Fibroblast of lung (primary cell): ENCODE measurements around the gene NTNG1. TPM values are rescaled to one million over a fixed set of nuclear protein-coding genes. Genes with fewer than 3 reads are reported as not detected.

ENCODE experiments used
- DNase-seq, 2 donors: peaks; one replicate each; pipeline versions ENCODE4 v3.0.0 to v3.0.0-alpha.2; 2010; ENCODE audit warnings: low read depth in 2 of 2
- H2AFZ ChIP-seq: 2 replicates; pipeline ENCODE4 v1.5.1; 2012; ENCODE audit warnings: low read length, control low read depth, inconsistent platforms
- H3K27ac ChIP-seq: 2 replicates; pipeline ENCODE4 v1.5.1; 2011; ENCODE audit warnings: low read length, control low read depth; ENCODE audit not compliant: insufficient read depth
- H3K27me3 ChIP-seq: 2 replicates; pipeline ENCODE4 v1.5.1; 2011; ENCODE audit warnings: mild to moderate bottlenecking, low read length; ENCODE audit not compliant: control insufficient read depth, insufficient read depth
- H3K36me3 ChIP-seq: 2 replicates; pipeline ENCODE4 v1.5.1; 2011; ENCODE audit warnings: low read length; ENCODE audit not compliant: control insufficient read depth, insufficient read depth
- H3K4me1 ChIP-seq: 2 replicates; pipeline ENCODE4 v1.5.1; 2011; ENCODE audit warnings: low read length; ENCODE audit not compliant: control insufficient read depth, insufficient read depth; ENCODE audit errors: extremely low read depth
- H3K4me2 ChIP-seq: 2 replicates; pipeline ENCODE4 v1.5.1; 2011; ENCODE audit warnings: low read length, control low read depth; ENCODE audit not compliant: insufficient read depth; ENCODE audit errors: extremely low read depth
- H3K4me3 ChIP-seq, 4 experiments: fragments of 200-600 bp in 1 of 4; sonication (generic) in 1 of 4; replicated peaks in 1 of 4; 2 replicates each; pipeline ENCODE4 v1.5.1; 2011 to 2016; ENCODE audit warnings: low read length in 4 of 4, low read depth in 3 of 4, mild to moderate bottlenecking in 3 of 4, control low read depth in 2 of 4, inconsistent platforms in 1 of 4, mixed read lengths in 1 of 4; ENCODE audit not compliant: insufficient read depth in 1 of 4; ENCODE audit errors: control extremely low read depth in 1 of 4
- H3K79me2 ChIP-seq: 2 replicates; pipeline ENCODE4 v1.5.1; 2012; ENCODE audit warnings: mild to moderate bottlenecking, low read length, inconsistent platforms; ENCODE audit not compliant: control insufficient read depth, insufficient read depth
- H3K9ac ChIP-seq: 2 replicates; pipeline ENCODE4 v1.5.1; 2011; ENCODE audit warnings: mild to moderate bottlenecking, low read length, control low read depth; ENCODE audit not compliant: insufficient read depth
- H3K9me3 ChIP-seq: 2 replicates; pipeline ENCODE4 v1.5.1; 2012; ENCODE audit warnings: low read depth, low read length; ENCODE audit not compliant: control insufficient read depth, insufficient read depth
- H4K20me1 ChIP-seq: 2 replicates; pipeline ENCODE4 v1.5.1; 2011; ENCODE audit warnings: low read length; ENCODE audit not compliant: control insufficient read depth, insufficient read depth; ENCODE audit errors: extremely low read depth
- EZH2 ChIP-seq: IDR thresholded peaks from 2 replicates; pipeline ENCODE4 v1.5.1; 2012; ENCODE audit warnings: low read length, control low read depth, mild to moderate bottlenecking; ENCODE audit errors: missing control alignments
- polyA plus RNA-seq, 2 donors: library from polyadenylated mRNA; depleted of rRNA in 1 of 2; stranded (reverse) in 1 of 2; unstranded in 1 of 2; fragments of >200 nt; gene quantifications; 2 replicates each; pipeline ENCODE4 v1.2.1, GENCODE V29; 2011 to 2012; ENCODE audit warnings: missing spikeins in 1 of 2
- total RNA-seq: library from RNA; depleted of rRNA; stranded (reverse); fragments of >200 nt; gene quantifications from 2 replicates; pipeline ENCODE4 v1.2.1, GENCODE V29; 2014
- TF ChIP-seq, protein P1 (sequence below), 2 donors: IDR thresholded peaks in 1 of 2; conservative IDR thresholded peaks in 1 of 2; 1 replicate in 1 of 2; 2 replicates in 1 of 2; pipeline ENCODE4 v1.5.1; 2011 to 2012; ENCODE audit warnings: low read length in 2 of 2, control low read depth in 1 of 2, inconsistent platforms in 1 of 2, low read depth in 1 of 2, mild to moderate bottlenecking in 1 of 2

NTNG1 gene
- total and polyA plus RNA-seq, 2 donors (not counting 1 experiment from before 2014, with no cell fraction given) = 0.82 to 8.6 TPM

DNA sequence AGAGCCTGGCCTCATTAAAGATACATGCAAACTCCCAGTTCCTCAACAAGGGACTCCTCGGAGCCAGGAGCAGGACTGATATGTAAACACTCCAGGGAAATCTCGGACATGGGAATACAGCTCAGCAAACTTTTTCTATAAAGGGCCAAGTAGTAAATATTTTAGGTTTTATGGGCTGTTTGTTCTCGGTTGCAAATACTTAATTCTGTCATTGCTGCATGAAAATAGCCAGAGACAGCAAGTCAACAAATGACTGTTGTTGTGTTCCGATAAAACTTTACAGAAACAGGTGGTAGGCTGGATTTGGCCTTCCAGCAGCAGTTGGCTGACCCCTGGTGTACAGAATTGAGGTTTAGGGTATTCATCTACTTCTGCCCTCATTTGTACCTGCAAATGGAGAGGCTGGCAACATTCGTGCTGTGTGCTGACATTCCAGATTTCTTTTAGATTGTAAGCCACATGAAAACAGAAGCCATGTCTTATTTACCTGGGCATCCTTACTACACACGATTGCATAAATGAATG lies 360.3 kb downstream of the NTNG1 start:
- Histone ChIP-seq H3K27me3 (no peaks in the 10 kb centered on the region), H3K4me1 (no peaks in the 10 kb centered on the region), H4K20me1 (no peaks in the 10 kb centered on the region), H2AFZ (no peak overlapping the region), H3K27ac (no peak overlapping the region), H3K4me2 (no peak overlapping the region), H3K9ac (no peak overlapping the region), H3K36me3 (no peaks in the 10 kb centered on the region), H3K79me2 (no peaks in the 10 kb centered on the region), H3K4me3 (no peak overlapping the region), H3K9me3 (no peaks in the 10 kb centered on the region)
- no peak for DNase-seq
- no peak for TF ChIP-seq EZH2
- TF ChIP-seq, protein P1, sequence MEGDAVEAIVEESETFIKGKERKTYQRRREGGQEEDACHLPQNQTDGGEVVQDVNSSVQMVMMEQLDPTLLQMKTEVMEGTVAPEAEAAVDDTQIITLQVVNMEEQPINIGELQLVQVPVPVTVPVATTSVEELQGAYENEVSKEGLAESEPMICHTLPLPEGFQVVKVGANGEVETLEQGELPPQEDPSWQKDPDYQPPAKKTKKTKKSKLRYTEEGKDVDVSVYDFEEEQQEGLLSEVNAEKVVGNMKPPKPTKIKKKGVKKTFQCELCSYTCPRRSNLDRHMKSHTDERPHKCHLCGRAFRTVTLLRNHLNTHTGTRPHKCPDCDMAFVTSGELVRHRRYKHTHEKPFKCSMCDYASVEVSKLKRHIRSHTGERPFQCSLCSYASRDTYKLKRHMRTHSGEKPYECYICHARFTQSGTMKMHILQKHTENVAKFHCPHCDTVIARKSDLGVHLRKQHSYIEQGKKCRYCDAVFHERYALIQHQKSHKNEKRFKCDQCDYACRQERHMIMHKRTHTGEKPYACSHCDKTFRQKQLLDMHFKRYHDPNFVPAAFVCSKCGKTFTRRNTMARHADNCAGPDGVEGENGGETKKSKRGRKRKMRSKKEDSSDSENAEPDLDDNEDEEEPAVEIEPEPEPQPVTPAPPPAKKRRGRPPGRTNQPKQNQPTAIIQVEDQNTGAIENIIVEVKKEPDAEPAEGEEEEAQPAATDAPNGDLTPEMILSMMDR (conservative IDR thresholded peaks at IDR 0.05 in 1 of 2, IDR thresholded peaks at IDR 0.05 in 1 of 2; ENCODE audit: low read depth in 1 of 2, low read length in 2 of 2) = no peak

DNA sequence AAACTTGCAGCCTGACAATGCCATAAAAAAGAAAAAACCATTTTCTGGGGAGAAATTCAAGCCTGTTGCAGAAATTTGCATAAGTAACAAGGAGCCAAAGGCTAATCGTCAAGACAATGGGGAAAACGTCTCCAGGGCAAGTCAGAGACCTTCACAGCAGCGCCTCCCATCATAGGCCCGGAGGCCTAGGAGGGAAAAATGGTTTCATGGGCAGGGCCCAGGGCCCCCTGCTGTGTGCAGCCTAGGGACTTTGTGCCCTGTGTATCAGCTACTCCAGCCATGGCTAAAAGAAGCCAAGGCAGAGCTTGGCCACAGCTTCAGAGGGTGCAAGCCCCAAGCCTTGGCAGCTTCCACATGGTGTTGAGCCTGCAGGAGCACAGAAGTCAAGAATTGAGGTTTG lies 369.5 kb downstream of the NTNG1 start:
- H3K36me3 ChIP-seq = no peaks in the 10 kb centered on the region
- H3K4me1 ChIP-seq = no peaks in the 10 kb centered on the region
- no peaks in the 10 kb centered on the region for H3K27me3 ChIP-seq
- H3K4me3 ChIP-seq = no peak overlapping the region
- no peak overlapping the region for H3K27ac ChIP-seq
- no peak overlapping the region for H3K4me2 ChIP-seq
- no peaks in the 10 kb centered on the region for H4K20me1 ChIP-seq
- no peak for DNase-seq
- no peaks in the 10 kb centered on the region for H3K9me3 ChIP-seq
- no peak overlapping the region for H3K9ac ChIP-seq
- H3K79me2 ChIP-seq = no peaks in the 10 kb centered on the region
- TF ChIP-seq, protein P1 (conservative IDR thresholded peaks at IDR 0.05 in 1 of 2, IDR thresholded peaks at IDR 0.05 in 1 of 2; ENCODE audit: low read depth in 1 of 2, low read length in 2 of 2) = no peak
- no peak for TF ChIP-seq EZH2
- H2AFZ ChIP-seq = no peak overlapping the region

DNA sequence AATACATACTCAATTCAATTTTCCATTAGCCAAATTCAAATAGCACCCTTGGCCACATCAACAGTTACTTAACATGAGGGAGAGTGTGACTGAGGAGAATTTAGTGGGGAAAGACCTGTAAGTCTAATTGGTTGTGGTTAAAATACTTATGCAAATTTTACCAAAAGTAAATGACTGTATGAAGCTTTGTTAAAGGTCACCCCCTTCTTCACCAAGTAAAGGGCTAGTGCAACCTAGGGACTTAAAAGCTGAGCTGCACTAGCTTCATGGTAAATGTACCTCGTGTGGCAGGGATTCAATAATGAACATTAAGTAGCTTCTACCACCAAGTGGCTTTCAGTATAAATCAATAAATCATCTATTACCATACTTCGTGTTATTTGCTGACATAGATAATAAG lies 372.0 kb downstream of the NTNG1 start:
- no peaks in the 10 kb centered on the region for H4K20me1 ChIP-seq
- H3K4me3 ChIP-seq = no peak overlapping the region
- H3K27ac ChIP-seq = no peak overlapping the region
- H3K4me1 ChIP-seq = no peaks in the 10 kb centered on the region
- H3K9ac ChIP-seq = no peak overlapping the region
- no peak for DNase-seq
- no peaks in the 10 kb centered on the region for H3K79me2 ChIP-seq
- no peak overlapping the region for H3K4me2 ChIP-seq
- no peaks in the 10 kb centered on the region for H3K9me3 ChIP-seq
- H3K27me3 ChIP-seq = no peaks in the 10 kb centered on the region
- TF ChIP-seq, protein P1 (conservative IDR thresholded peaks at IDR 0.05 in 1 of 2, IDR thresholded peaks at IDR 0.05 in 1 of 2; ENCODE audit: low read depth in 1 of 2, low read length in 2 of 2) = no peak
- TF ChIP-seq EZH2 = no peak
- no peaks in the 10 kb centered on the region for H3K36me3 ChIP-seq
- no peak overlapping the region for H2AFZ ChIP-seq
